ENCODE data around the gene TLN1.
A peak's percentile ranks its signal among the peaks of the same experiment; 100 is the strongest.

TLN1 gene

GRCh38 chr9:35664531-35665470, 67.2 kb downstream of the TLN1 start, which contains the start of gene ARHGEF39:
TSS of gene ARHGEF39 (minus strand) at chr9:35665195. CDS start at chr9:35665169, 26 bp downstream.
- peak; percentile 40 to 77 (median 41) for DNase-seq (ENCODE audit: low read depth in 3 of 3)

GRCh38 chr9:35662437-35662836, 69.6 kb downstream of the TLN1 start:
- no peak for DNase-seq (ENCODE audit: low read depth in 3 of 3)

GRCh38 chr9:35661756-35662350, 70.1 kb downstream of the TLN1 start:
- DNase-seq (ENCODE audit: low read depth in 3 of 3) = no peak

GRCh38 chr9:35660966-35661415, 71.0 kb downstream of the TLN1 start:
- DNase-seq (ENCODE audit: low read depth in 3 of 3) = no peak

GRCh38 chr9:35659340-35659739, 72.7 kb downstream of the TLN1 start:
- no peak for DNase-seq (ENCODE audit: low read depth in 3 of 3)

GRCh38 chr9:35658968-35659220, 73.1 kb downstream of the TLN1 start:
- DNase-seq (ENCODE audit: low read depth in 3 of 3) = no peak

GRCh38 chr9:35658137-35658967, 73.6 kb downstream of the TLN1 start, which contains the start of gene CCDC107:
TSS of gene CCDC107 (plus strand) at chr9:35658292. CDS start at chr9:35658380, 88 bp downstream.
- peak; percentile 62 to 76 (median 63) for DNase-seq (ENCODE audit: low read depth in 3 of 3)

- DNase-seq (ENCODE audit: low read depth in 3 of 3) = peak; percentile 89 to 97 (median 90)
Observed at GRCh38 chr9:35657546-35658136, 74.4 kb downstream of the TLN1 start, which contains the start of gene RMRP. TSS of gene RMRP (minus strand) at chr9:35658019.

- DNase-seq (ENCODE audit: low read depth in 3 of 3) = no peak
Observed at GRCh38 chr9:35656831-35657545, 75.0 kb downstream of the TLN1 start.

- DNase-seq (ENCODE audit: low read depth in 3 of 3) = no peak
Observed at GRCh38 chr9:35656348-35656747, 75.6 kb downstream of the TLN1 start.

- no peak for DNase-seq (ENCODE audit: low read depth in 3 of 3)
Observed at GRCh38 chr9:35653611-35654010, 78.4 kb downstream of the TLN1 start.

GRCh38 chr9:35652829-35653209, 79.2 kb downstream of the TLN1 start:
- DNase-seq (ENCODE audit: low read depth in 3 of 3) = no peak

GRCh38 chr9:35651956-35652828, 79.8 kb downstream of the TLN1 start:
- no peak for DNase-seq (ENCODE audit: low read depth in 3 of 3)

- DNase-seq (ENCODE audit: low read depth in 3 of 3) = peak in 1 of 3 experiments; percentile 58
Observed at GRCh38 chr9:35650341-35651158, 81.4 kb downstream of the TLN1 start, which contains the start of gene SIT1. TSS of gene SIT1 (minus strand) at chr9:35650931. CDS start at chr9:35650853, 78 bp downstream.

- DNase-seq (ENCODE audit: low read depth in 3 of 3) = peak in 2 of 3 experiments; percentile 17 to 49
Observed at GRCh38 chr9:35649431-35650340, 82.3 kb downstream of the TLN1 start.

All from stimulated activated CD4-positive, alpha-beta T cell treated with anti-CD3 and anti-CD28 coated beads, TNF-alpha, amount 100 ng/mL, for 24 hours (primary cell).